ENCODE results near the gene ZNF384.

DNA sequence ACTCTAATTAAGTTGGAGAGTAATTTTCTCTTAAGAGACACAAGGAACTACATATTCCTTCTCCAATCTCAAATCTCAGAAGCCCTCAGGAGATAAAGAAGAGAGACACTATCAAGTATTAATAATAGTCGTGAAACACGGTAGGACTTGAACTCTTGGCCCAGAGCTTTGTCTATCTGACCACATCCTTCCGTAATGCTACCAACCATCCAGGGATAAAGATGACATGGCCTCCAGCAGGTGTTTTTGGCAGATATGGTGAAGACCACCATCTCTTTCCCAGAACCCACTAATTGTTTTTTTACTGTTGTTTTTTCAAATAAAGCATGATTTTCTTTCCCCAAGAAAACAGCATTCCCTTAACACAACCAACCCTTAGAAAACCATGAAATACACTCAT, 3.4 kb downstream of the ZNF384 start:
- TF ChIP-seq POLR2A (IDR thresholded peaks at IDR 0.05): no peak
- TF ChIP-seq, protein P1, sequence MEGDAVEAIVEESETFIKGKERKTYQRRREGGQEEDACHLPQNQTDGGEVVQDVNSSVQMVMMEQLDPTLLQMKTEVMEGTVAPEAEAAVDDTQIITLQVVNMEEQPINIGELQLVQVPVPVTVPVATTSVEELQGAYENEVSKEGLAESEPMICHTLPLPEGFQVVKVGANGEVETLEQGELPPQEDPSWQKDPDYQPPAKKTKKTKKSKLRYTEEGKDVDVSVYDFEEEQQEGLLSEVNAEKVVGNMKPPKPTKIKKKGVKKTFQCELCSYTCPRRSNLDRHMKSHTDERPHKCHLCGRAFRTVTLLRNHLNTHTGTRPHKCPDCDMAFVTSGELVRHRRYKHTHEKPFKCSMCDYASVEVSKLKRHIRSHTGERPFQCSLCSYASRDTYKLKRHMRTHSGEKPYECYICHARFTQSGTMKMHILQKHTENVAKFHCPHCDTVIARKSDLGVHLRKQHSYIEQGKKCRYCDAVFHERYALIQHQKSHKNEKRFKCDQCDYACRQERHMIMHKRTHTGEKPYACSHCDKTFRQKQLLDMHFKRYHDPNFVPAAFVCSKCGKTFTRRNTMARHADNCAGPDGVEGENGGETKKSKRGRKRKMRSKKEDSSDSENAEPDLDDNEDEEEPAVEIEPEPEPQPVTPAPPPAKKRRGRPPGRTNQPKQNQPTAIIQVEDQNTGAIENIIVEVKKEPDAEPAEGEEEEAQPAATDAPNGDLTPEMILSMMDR (IDR thresholded peaks at IDR 0.05): no peak
